GM12878 (cell line): ENCODE results near the gene HDHD3. TPM values are rescaled to one million over a fixed set of nuclear protein-coding genes. Genes with fewer than 3 reads are reported as not detected.

Source experiments
- CHD1 ChIP-seq: IDR thresholded peaks from 2 replicates; pipeline ENCODE4 v1.6.1; 2012; ENCODE audit warnings: low read depth, low read length, improper control_type of control experiment
- CHD2 ChIP-seq: IDR thresholded peaks from 2 replicates; pipeline ENCODE4 v1.6.1; 2011; ENCODE audit warnings: low read depth, low read length, improper control_type of control experiment, borderline replicate concordance
- CREM ChIP-seq: IDR thresholded peaks from 2 replicates; pipeline ENCODE4 v1.6.1; 2014; ENCODE audit warnings: antibody characterized with exemption, low read depth
- E2F4 ChIP-seq: IDR thresholded peaks from 2 replicates; pipeline ENCODE4 v1.6.1; 2012; ENCODE audit warnings: low read depth, low read length, improper control_type of control experiment
- EGR1 ChIP-seq, 2 experiments: IDR thresholded peaks; 1 replicate in 1 of 2; 2 replicates in 1 of 2; pipeline ENCODE4 v1.6.1; 2011 to 2012; ENCODE audit warnings: low read depth in 2 of 2, low read length in 2 of 2, borderline replicate concordance in 1 of 2, mild to moderate bottlenecking in 1 of 2, moderate library complexity in 1 of 2
- IKZF1 ChIP-seq: fragments of 450-650 bp; conservative IDR thresholded peaks from 2 replicates; pipeline ENCODE4 v1.6.1; 2017; ENCODE audit warnings: antibody characterized with exemption, mild to moderate bottlenecking
- JUNB ChIP-seq: IDR thresholded peaks from 2 replicates; pipeline ENCODE4 v1.6.1; 2016; ENCODE audit warnings: antibody characterized with exemption, mild to moderate bottlenecking
- LARP7 ChIP-seq: fragments of 450-650 bp; IDR thresholded peaks from 2 replicates; pipeline ENCODE4 v1.6.1; 2017; ENCODE audit warnings: mild to moderate bottlenecking
- MLLT1 ChIP-seq: fragments of 450-650 bp; IDR thresholded peaks from 2 replicates; pipeline ENCODE4 v1.6.1; 2016; ENCODE audit warnings: mild to moderate bottlenecking
- NFYB ChIP-seq: IDR thresholded peaks from 2 replicates; pipeline ENCODE4 v1.6.1; 2011; ENCODE audit warnings: low read depth, mild to moderate bottlenecking, low read length, improper control_type of control experiment, moderate library complexity; ENCODE audit not compliant: insufficient read depth
- PAX5 ChIP-seq: IDR thresholded peaks from 2 replicates; pipeline ENCODE4 v1.6.1; 2011; ENCODE audit warnings: low read depth, low read length, borderline replicate concordance
- POLR2A ChIP-seq: IDR thresholded peaks from 2 replicates; pipeline ENCODE4 v1.6.1; 2011; ENCODE audit warnings: low read depth, mild to moderate bottlenecking, low read length
- RAD21 ChIP-seq: IDR thresholded peaks from 2 replicates; pipeline ENCODE4 v1.6.1; 2011; ENCODE audit warnings: mild to moderate bottlenecking, low read depth, low read length, moderate library complexity; ENCODE audit not compliant: insufficient read depth
- SMAD1 ChIP-seq: fragments of 450-650 bp; IDR thresholded peaks from 2 replicates; pipeline ENCODE4 v1.6.1; 2018; ENCODE audit warnings: mild to moderate bottlenecking, low read depth; ENCODE audit not compliant: partially characterized antibody
- SMC3 ChIP-seq: IDR thresholded peaks from 2 replicates; pipeline ENCODE4 v1.6.1; 2011; ENCODE audit warnings: low read length, improper control_type of control experiment, borderline replicate concordance
- STAT1 ChIP-seq: fragments of 450-650 bp; conservative IDR thresholded peaks from 2 replicates; pipeline ENCODE4 v1.6.1; 2014; ENCODE audit warnings: antibody characterized with exemption, mild to moderate bottlenecking
- ZNF207 ChIP-seq: fragments of 450-650 bp; IDR thresholded peaks from 2 replicates; pipeline ENCODE4 v1.6.1; 2014; ENCODE audit warnings: antibody characterized with exemption, mild to moderate bottlenecking, borderline replicate concordance
- ZNF622 ChIP-seq: fragments of 450-650 bp; IDR thresholded peaks from 2 replicates; pipeline ENCODE4 v1.6.1; 2017; ENCODE audit warnings: mild to moderate bottlenecking, inconsistent platforms
- polyA plus RNA-seq, 11 experiments: library from polyadenylated mRNA; depleted of rRNA in 4 of 11; unstranded in 6 of 11; stranded (reverse) in 5 of 11; fragments of >200 nt; fragmentation: Nextera tagmentation in 4 of 11; fragmentation: Illumina TruSeq in 1 of 11; extraction: Ambion mirVana in 4 of 11; extraction: Trizol in 1 of 11; gene quantifications; 1 replicate in 1 of 11; 2 replicates in 10 of 11; pipeline versions ENCODE4 v1.2.1 to v1.2.3, GENCODE V29; 2011 to 2016; ENCODE audit warnings: inconsistent platforms in 2 of 11, missing spikeins in 2 of 11, low read depth in 1 of 11
- total RNA-seq, 4 experiments: library from RNA; depleted of rRNA in 3 of 4; stranded (reverse); fragments of >200 nt in 3 of 4; fragmentation: Illumina TruSeq in 1 of 4; extraction: Trizol in 1 of 4; gene quantifications; 2 replicates each; pipeline versions ENCODE4 v1.2.1 to v1.2.3, GENCODE V29; 2013 to 2021
- TF ChIP-seq, protein P1 (sequence below): IDR thresholded peaks from 2 replicates; pipeline ENCODE4 v1.6.1; 2012; ENCODE audit warnings: improper control_type of control experiment, low read depth, low read length; ENCODE audit not compliant: insufficient replicate concordance

HDHD3 gene
- total and polyA plus RNA-seq, 10 of the 15 experiments (the other 5 are each of a cell fraction or from before 2014, with no cell fraction given): 1.3 to 29.4 (median 17.9) TPM

GRCh38 chr9:113340011-113340699 is 36.6 kb downstream of the HDHD3 start, which contains the start of gene WDR31 (continued):
- TF ChIP-seq IKZF1 (peak; percentile 81), CREM (peak; percentile 64; the same call in 1 of the 2 replicates), NFYB (no peak), EGR1 (IDR thresholded peaks at IDR 0.05; ENCODE audit: borderline replicate concordance in 1 of 2, low read depth in 2 of 2, low read length in 2 of 2) (peak; percentile 16 to 59; a peak in 2 of 3 replicates), RAD21 (0 out of 2 replicates have a peak, but pooled peaks have one; percentile 4), CHD1 (no peak), POLR2A (no peak; the same call in none of the 2 replicates), STAT1 (no peak), SMAD1 (no peak), E2F4 (no peak), CHD2 (peak; percentile 71; the same call in 1 of the 2 replicates), MLLT1 (peak; percentile 63; the same call in 1 of the 2 replicates), JUNB (no peak), LARP7 (peak; percentile 77; the same call in 1 of the 2 replicates), ZNF622 (no peak), ZNF207 (no peak; the same call in 1 of the 2 replicates), SMC3 (no peak; the same call in 1 of the 2 replicates), PAX5 (peak; percentile 85)
- TF ChIP-seq, protein P1, sequence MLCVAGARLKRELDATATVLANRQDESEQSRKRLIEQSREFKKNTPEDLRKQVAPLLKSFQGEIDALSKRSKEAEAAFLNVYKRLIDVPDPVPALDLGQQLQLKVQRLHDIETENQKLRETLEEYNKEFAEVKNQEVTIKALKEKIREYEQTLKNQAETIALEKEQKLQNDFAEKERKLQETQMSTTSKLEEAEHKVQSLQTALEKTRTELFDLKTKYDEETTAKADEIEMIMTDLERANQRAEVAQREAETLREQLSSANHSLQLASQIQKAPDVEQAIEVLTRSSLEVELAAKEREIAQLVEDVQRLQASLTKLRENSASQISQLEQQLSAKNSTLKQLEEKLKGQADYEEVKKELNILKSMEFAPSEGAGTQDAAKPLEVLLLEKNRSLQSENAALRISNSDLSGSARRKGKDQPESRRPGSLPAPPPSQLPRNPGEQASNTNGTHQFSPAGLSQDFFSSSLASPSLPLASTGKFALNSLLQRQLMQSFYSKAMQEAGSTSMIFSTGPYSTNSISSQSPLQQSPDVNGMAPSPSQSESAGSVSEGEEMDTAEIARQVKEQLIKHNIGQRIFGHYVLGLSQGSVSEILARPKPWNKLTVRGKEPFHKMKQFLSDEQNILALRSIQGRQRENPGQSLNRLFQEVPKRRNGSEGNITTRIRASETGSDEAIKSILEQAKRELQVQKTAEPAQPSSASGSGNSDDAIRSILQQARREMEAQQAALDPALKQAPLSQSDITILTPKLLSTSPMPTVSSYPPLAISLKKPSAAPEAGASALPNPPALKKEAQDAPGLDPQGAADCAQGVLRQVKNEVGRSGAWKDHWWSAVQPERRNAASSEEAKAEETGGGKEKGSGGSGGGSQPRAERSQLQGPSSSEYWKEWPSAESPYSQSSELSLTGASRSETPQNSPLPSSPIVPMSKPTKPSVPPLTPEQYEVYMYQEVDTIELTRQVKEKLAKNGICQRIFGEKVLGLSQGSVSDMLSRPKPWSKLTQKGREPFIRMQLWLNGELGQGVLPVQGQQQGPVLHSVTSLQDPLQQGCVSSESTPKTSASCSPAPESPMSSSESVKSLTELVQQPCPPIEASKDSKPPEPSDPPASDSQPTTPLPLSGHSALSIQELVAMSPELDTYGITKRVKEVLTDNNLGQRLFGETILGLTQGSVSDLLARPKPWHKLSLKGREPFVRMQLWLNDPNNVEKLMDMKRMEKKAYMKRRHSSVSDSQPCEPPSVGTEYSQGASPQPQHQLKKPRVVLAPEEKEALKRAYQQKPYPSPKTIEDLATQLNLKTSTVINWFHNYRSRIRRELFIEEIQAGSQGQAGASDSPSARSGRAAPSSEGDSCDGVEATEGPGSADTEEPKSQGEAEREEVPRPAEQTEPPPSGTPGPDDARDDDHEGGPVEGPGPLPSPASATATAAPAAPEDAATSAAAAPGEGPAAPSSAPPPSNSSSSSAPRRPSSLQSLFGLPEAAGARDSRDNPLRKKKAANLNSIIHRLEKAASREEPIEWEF: no peak
